K562 (cell line): ENCODE measurements around the gene HOXB4. TPM values are rescaled to one million over a fixed set of nuclear protein-coding genes. Genes with fewer than 3 reads are reported as not detected.

Source experiments
- ARID2 ChIP-seq: fragments of 450-650 bp; IDR thresholded peaks from 2 replicates; pipeline ENCODE4 v1.6.1; 2017; ENCODE audit warnings: antibody characterized with exemption, mild to moderate bottlenecking
- ASH1L ChIP-seq: fragments of 450-650 bp; IDR thresholded peaks from 2 replicates; pipeline ENCODE4 v1.6.1; 2018; ENCODE audit warnings: borderline replicate concordance, mild to moderate bottlenecking, low read depth; ENCODE audit not compliant: partially characterized antibody
- HNRNPLL ChIP-seq: fragments of 200-400 bp; formaldehyde crosslinking; IDR thresholded peaks from 2 replicates; pipeline ENCODE4 v1.6.1; 2017; ENCODE audit warnings: low read length, low read depth, mild to moderate bottlenecking; ENCODE audit not compliant: poor library complexity, severe bottlenecking
- NRF1 ChIP-seq, 2 experiments: fragments of 450-650 bp; IDR thresholded peaks in 1 of 2; conservative IDR thresholded peaks in 1 of 2; 2 replicates each; pipeline ENCODE4 v1.6.1; 2014; ENCODE audit warnings: mild to moderate bottlenecking in 2 of 2
- PTBP1 ChIP-seq: fragments of 200-400 bp; formaldehyde crosslinking; IDR thresholded peaks from 2 replicates; pipeline ENCODE4 v1.6.1; 2017; ENCODE audit warnings: low read depth, low read length
- RBFOX2 ChIP-seq: fragments of 200-400 bp; formaldehyde crosslinking; IDR thresholded peaks from 2 replicates; pipeline ENCODE4 v1.6.1; 2017; ENCODE audit warnings: low read depth, mild to moderate bottlenecking, low read length, moderate library complexity
- SRSF3 ChIP-seq: fragments of 200-400 bp; formaldehyde crosslinking; IDR thresholded peaks from 2 replicates; pipeline ENCODE4 v1.6.1; 2016; ENCODE audit warnings: mild to moderate bottlenecking, low read length, moderate library complexity; ENCODE audit not compliant: insufficient read depth
- SUPT5H ChIP-seq: fragments of 450-650 bp; IDR thresholded peaks from 2 replicates; pipeline ENCODE4 v1.6.1; 2016
- TCF3 ChIP-seq: sonication (generic); formaldehyde crosslinking; IDR thresholded peaks from 2 replicates; pipeline ENCODE4 v1.4.0; 2020; ENCODE audit warnings: mild to moderate bottlenecking, missing genetic modification reagents
- polyA plus RNA-seq, 8 experiments: library from polyadenylated mRNA; depleted of rRNA in 4 of 8; stranded (reverse) in 5 of 8; unstranded in 3 of 8; fragments of >200 nt; fragmentation: Nextera tagmentation in 2 of 8; fragmentation: Illumina TruSeq in 1 of 8; extraction: Ambion mirVana in 2 of 8; extraction: Trizol in 1 of 8; gene quantifications; 2 replicates each; pipeline versions ENCODE4 v1.2.1 to v1.2.3, GENCODE V29; 2011 to 2014; ENCODE audit warnings: inconsistent platforms in 1 of 8, missing spikeins in 1 of 8
- total RNA-seq, 7 experiments: library from RNA; depleted of rRNA in 6 of 7; stranded (reverse); fragments of >200 nt in 6 of 7; fragmentation: Illumina TruSeq in 2 of 7; extraction: Trizol in 2 of 7; gene quantifications; 2 replicates each; pipeline versions ENCODE4 v1.2.1 to v1.2.3, GENCODE V29; 2011 to 2021; ENCODE audit warnings: low replicate concordance in 1 of 7
- TF ChIP-seq, protein P1 (sequence below), 2 experiments: fragments of 450-650 bp; IDR thresholded peaks; 2 replicates each; pipeline ENCODE4 v1.6.1; 2018; ENCODE audit warnings: mild to moderate bottlenecking in 2 of 2, low read depth in 1 of 2; ENCODE audit not compliant: partially characterized antibody in 2 of 2
- TF ChIP-seq, protein P2 (sequence below): fragments of 250-450 bp; sonication (Bioruptor Pico); IDR thresholded peaks from 2 replicates; pipeline ENCODE4 v1.8.0; 2021; ENCODE audit warnings: moderate library complexity, mild to moderate bottlenecking, inconsistent platforms
- TF ChIP-seq, protein P3 (sequence below): fragments of 450-650 bp; IDR thresholded peaks from 2 replicates; pipeline ENCODE4 v1.7.0; 2016; ENCODE audit warnings: borderline replicate concordance
- TF ChIP-seq, protein P4 (sequence below): fragments of 450-650 bp; IDR thresholded peaks from 2 replicates; pipeline ENCODE4 v1.6.1; 2017; ENCODE audit warnings: antibody characterized with exemption, mild to moderate bottlenecking

The HOXB4 gene
- total and polyA plus RNA-seq, 9 of the 15 experiments (the other 6 are each of a cell fraction or from before 2014, with no cell fraction given) = 1.6 to 34.9 (median 14.9) TPM

DNA sequence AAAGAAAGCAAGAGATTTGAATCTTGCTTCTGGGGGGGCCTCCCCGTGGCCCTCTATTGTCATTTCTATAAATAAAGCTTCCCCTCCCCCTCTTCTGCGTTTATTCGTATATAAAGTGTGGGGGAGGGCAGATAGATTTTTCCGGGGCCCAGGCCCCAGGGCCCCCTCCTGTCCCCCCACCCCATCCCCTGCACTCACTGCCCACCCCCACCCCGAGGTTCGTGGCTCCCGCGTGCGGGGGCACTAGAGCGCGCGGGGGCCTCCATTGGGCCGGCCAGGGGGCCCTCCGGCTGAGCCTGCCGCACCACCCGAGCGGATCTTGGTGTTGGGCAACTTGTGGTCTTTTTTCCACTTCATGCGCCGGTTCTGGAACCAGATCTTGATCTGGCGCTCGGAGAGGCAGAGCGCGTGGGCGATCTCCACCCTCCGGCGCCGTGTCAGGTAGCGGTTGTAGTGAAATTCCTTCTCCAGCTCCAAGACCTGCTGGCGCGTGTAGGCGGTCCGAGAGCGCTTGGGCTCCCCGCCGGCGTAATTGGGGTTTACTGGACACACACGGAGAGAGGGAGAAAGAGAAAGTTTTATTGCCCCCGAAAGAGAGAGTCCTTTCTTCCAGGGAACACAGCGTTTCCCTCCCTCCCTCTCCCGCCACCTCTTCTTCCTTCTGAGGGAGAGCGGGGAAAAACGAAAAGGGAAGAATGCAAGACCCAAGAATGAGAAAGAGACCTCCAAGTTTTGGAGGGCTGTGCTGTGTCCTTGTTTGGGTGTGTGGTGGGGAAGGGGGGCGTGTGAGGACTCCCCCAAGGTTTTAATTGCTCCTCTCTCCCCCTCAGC, 1.5 kb downstream of the HOXB4 start (continued):
- no peak for TF ChIP-seq ARID2
- TF ChIP-seq, protein P1, sequence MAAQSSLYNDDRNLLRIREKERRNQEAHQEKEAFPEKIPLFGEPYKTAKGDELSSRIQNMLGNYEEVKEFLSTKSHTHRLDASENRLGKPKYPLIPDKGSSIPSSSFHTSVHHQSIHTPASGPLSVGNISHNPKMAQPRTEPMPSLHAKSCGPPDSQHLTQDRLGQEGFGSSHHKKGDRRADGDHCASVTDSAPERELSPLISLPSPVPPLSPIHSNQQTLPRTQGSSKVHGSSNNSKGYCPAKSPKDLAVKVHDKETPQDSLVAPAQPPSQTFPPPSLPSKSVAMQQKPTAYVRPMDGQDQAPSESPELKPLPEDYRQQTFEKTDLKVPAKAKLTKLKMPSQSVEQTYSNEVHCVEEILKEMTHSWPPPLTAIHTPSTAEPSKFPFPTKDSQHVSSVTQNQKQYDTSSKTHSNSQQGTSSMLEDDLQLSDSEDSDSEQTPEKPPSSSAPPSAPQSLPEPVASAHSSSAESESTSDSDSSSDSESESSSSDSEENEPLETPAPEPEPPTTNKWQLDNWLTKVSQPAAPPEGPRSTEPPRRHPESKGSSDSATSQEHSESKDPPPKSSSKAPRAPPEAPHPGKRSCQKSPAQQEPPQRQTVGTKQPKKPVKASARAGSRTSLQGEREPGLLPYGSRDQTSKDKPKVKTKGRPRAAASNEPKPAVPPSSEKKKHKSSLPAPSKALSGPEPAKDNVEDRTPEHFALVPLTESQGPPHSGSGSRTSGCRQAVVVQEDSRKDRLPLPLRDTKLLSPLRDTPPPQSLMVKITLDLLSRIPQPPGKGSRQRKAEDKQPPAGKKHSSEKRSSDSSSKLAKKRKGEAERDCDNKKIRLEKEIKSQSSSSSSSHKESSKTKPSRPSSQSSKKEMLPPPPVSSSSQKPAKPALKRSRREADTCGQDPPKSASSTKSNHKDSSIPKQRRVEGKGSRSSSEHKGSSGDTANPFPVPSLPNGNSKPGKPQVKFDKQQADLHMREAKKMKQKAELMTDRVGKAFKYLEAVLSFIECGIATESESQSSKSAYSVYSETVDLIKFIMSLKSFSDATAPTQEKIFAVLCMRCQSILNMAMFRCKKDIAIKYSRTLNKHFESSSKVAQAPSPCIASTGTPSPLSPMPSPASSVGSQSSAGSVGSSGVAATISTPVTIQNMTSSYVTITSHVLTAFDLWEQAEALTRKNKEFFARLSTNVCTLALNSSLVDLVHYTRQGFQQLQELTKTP (IDR thresholded peaks at IDR 0.05; ENCODE audit: low read depth in 1 of 2, partially characterized antibody in 2 of 2) = peak in 1 of 2 experiments; percentile 20
- no peak for TF ChIP-seq ASH1L
- peak; percentile 33; the same call in 1 of the 2 replicates for TF ChIP-seq SUPT5H
- TF ChIP-seq, protein P2, sequence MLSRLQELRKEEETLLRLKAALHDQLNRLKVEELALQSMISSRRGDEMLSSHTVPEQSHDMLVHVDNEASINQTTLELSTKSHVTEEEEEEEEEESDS = no peak
- no peak for TF ChIP-seq HNRNPLL
- 0 out of 2 replicates have a peak, but pooled peaks have one; percentile 53 for TF ChIP-seq SRSF3
- TF ChIP-seq, protein P3, sequence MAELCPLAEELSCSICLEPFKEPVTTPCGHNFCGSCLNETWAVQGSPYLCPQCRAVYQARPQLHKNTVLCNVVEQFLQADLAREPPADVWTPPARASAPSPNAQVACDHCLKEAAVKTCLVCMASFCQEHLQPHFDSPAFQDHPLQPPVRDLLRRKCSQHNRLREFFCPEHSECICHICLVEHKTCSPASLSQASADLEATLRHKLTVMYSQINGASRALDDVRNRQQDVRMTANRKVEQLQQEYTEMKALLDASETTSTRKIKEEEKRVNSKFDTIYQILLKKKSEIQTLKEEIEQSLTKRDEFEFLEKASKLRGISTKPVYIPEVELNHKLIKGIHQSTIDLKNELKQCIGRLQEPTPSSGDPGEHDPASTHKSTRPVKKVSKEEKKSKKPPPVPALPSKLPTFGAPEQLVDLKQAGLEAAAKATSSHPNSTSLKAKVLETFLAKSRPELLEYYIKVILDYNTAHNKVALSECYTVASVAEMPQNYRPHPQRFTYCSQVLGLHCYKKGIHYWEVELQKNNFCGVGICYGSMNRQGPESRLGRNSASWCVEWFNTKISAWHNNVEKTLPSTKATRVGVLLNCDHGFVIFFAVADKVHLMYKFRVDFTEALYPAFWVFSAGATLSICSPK = no peak
- TF ChIP-seq NRF1 (conservative IDR thresholded peaks at IDR 0.05 in 1 of 2, IDR thresholded peaks at IDR 0.05 in 1 of 2) = peak in 1 of 2 experiments; percentile 41; a peak in 1 of 4 replicates
- peak; percentile 19; the same call in 1 of the 2 replicates for TF ChIP-seq TCF3 (CRISPR knock-in tag)
- TF ChIP-seq RBFOX2 = peak; percentile 79
- no peak for TF ChIP-seq PTBP1
- TF ChIP-seq, protein P4, sequence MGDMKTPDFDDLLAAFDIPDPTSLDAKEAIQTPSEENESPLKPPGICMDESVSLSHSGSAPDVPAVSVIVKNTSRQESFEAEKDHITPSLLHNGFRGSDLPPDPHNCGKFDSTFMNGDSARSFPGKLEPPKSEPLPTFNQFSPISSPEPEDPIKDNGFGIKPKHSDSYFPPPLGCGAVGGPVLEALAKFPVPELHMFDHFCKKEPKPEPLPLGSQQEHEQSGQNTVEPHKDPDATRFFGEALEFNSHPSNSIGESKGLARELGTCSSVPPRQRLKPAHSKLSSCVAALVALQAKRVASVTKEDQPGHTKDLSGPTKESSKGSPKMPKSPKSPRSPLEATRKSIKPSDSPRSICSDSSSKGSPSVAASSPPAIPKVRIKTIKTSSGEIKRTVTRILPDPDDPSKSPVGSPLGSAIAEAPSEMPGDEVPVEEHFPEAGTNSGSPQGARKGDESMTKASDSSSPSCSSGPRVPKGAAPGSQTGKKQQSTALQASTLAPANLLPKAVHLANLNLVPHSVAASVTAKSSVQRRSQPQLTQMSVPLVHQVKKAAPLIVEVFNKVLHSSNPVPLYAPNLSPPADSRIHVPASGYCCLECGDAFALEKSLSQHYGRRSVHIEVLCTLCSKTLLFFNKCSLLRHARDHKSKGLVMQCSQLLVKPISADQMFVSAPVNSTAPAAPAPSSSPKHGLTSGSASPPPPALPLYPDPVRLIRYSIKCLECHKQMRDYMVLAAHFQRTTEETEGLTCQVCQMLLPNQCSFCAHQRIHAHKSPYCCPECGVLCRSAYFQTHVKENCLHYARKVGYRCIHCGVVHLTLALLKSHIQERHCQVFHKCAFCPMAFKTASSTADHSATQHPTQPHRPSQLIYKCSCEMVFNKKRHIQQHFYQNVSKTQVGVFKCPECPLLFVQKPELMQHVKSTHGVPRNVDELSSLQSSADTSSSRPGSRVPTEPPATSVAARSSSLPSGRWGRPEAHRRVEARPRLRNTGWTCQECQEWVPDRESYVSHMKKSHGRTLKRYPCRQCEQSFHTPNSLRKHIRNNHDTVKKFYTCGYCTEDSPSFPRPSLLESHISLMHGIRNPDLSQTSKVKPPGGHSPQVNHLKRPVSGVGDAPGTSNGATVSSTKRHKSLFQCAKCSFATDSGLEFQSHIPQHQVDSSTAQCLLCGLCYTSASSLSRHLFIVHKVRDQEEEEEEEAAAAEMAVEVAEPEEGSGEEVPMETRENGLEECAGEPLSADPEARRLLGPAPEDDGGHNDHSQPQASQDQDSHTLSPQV = peak; percentile 69
